Right lobe of liver (tissue), 4 donors: ENCODE results near the gene NARS2.

Experiments
- CTCF ChIP-seq, 4 donors: fragments of 200-600 bp in 3 of 4; fragments of 450-650 bp in 1 of 4; IDR thresholded peaks; one replicate each; pipeline versions ENCODE4 v1.5.1 to v1.8.0; 2016 to 2022; ENCODE audit warnings: antibody characterized with exemption in 4 of 4, mild to moderate bottlenecking in 2 of 4
- POLR2A ChIP-seq: fragments of 450-650 bp; IDR thresholded peaks from one replicate; pipeline ENCODE4 v1.6.1; 2017; ENCODE audit warnings: antibody characterized with exemption, mild to moderate bottlenecking
- donor health status: DM: no; HTN: no; CAD: no.
- donor health status: DM: no; HTN: no; CAD: no.
- donor health status: DM: no; HTN: yes; CAD: no.

GRCh38 chr11:78424334-78425270 lies 150.1 kb downstream of the NARS2 start:
- TF ChIP-seq CTCF (IDR thresholded peaks at IDR 0.05) (no peak), POLR2A (no peak)
